ENCODE measurements around the gene APBB2. TPM values are rescaled to one million over a fixed set of nuclear protein-coding genes. Genes with fewer than 3 reads are reported as not detected.
"Not testable (repeated sequence)": the region's sequence is repeated elsewhere in the genome, so short reads cannot be mapped to it uniquely, and the experiment has no call there.

APBB2 gene
- total RNA-seq, 1 experiment from 2014 or later = 3.7 TPM

DNA sequence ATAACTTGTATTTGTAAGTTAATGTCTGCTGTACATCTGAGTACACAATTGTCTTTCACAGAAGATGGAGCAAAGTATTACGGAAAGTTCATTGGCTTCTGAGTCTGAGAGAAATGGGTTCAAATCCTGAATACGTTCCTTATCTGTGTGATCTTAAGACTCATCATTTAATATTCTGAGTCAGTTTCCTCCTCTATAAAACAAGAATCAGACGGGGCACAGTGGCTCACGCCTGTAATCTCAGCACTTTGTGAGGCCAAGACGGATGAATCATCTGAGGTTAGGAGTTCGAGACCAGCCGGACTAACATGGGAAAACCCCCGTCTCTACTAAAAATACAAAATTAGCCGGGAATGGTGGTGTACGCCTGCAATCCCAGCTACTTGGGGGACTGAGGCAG lies 57.8 kb downstream of the APBB2 start:
- no peaks in the 10 kb centered on the region for H3K36me3 ChIP-seq (ENCODE audit: insufficient read depth, low read length)
- no peaks in the 10 kb centered on the region for H3K9me2 ChIP-seq (replicated peaks; ENCODE audit: insufficient read depth, low read length)
- H3K9me3 ChIP-seq (ENCODE audit: low read length) = no peaks in the 10 kb centered on the region
- H2AFZ ChIP-seq (ENCODE audit: low read length) = no peak overlapping the region
- DNase-seq = no peak
- no peak overlapping the region for H3K27ac ChIP-seq (ENCODE audit: low read length)
- no peak overlapping the region for H3K9ac ChIP-seq (ENCODE audit: low read length)
- no peak overlapping the region for H3K4me2 ChIP-seq (ENCODE audit: low read depth, low read length, poor library complexity, severe bottlenecking)
- H3K79me2 ChIP-seq (ENCODE audit: low read length) = no peaks in the 10 kb centered on the region
- no peaks in the 10 kb centered on the region for H3K4me1 ChIP-seq (ENCODE audit: low read length)
- H3K4me3 ChIP-seq (ENCODE audit: low read length) = no peak overlapping the region
- no peaks in the 10 kb centered on the region for H3K27me3 ChIP-seq (ENCODE audit: low read length)
- H4K20me1 ChIP-seq (ENCODE audit: insufficient read depth, low read depth, low read length) = no peaks in the 10 kb centered on the region

DNA sequence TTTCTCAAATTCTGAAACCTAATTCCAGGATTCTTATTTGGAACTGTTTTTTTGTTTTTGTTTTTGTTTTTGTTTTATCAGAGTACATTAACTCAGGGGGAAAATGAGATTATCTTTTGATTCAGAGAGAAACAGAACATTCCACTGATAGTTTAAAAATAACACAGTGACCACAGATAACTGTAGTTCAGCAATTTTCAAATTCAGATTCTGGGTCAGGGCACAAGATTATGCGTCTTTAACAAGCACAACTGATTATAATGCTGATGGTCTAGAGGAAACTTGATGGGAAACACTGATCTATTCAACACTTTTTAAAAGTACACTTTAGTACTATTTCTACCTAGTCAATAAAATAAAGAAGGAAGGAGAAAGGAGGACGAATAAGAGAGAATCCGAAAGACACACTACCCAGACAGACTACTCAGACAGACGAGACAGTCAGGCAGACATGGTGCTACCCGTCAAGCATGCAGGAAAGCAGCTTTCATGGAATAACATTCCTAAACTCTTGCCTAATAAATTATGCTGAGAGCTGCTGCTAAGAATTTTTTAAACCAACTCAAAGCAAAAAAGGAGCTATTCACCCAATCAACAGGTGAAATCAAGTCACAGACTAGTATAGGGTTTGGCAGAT lies 59.0 kb downstream of the APBB2 start:
- Histone ChIP-seq H3K4me1 (ENCODE audit: low read length) (no peaks in the 10 kb centered on the region), H3K9ac (ENCODE audit: low read length) (no peak overlapping the region), H4K20me1 (ENCODE audit: insufficient read depth, low read depth, low read length) (no peaks in the 10 kb centered on the region), H3K27ac (ENCODE audit: low read length) (no peak overlapping the region), H2AFZ (ENCODE audit: low read length) (no peak overlapping the region), H3K4me2 (ENCODE audit: low read depth, low read length, poor library complexity, severe bottlenecking) (no peak overlapping the region), H3K9me3 (ENCODE audit: low read length) (no peaks in the 10 kb centered on the region), H3K27me3 (ENCODE audit: low read length) (no peaks in the 10 kb centered on the region), H3K9me2 (replicated peaks; ENCODE audit: insufficient read depth, low read length) (no peaks in the 10 kb centered on the region), H3K79me2 (ENCODE audit: low read length) (no peaks in the 10 kb centered on the region), H3K36me3 (ENCODE audit: insufficient read depth, low read length) (no peaks in the 10 kb centered on the region), H3K4me3 (ENCODE audit: low read length) (no peak overlapping the region)
- DNase-seq = no peak

DNA sequence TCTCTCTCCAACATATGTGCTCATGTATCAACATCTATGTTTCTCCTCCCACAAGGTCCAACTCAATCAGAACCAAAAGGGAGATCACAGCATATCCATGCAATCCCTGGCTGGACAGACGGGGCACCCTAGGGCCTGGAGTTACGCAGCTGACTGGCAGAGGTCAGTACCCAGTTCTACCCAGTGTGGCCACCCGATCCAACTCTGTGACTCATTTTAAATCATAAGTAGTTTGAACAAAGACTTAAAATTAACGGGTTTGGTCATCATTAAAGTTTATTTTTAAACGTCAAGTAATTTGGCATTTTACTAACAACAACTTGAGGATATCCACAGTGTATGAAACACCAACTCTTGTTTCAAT lies 59.5 kb downstream of the APBB2 start:
- Histone ChIP-seq H3K9me2 (replicated peaks; ENCODE audit: insufficient read depth, low read length) (no peaks in the 10 kb centered on the region), H3K4me3 (ENCODE audit: low read length) (no peak overlapping the region), H4K20me1 (ENCODE audit: insufficient read depth, low read depth, low read length) (no peaks in the 10 kb centered on the region), H3K4me2 (ENCODE audit: low read depth, low read length, poor library complexity, severe bottlenecking) (no peak overlapping the region), H3K9me3 (ENCODE audit: low read length) (no peaks in the 10 kb centered on the region), H3K9ac (ENCODE audit: low read length) (no peak overlapping the region), H3K36me3 (ENCODE audit: insufficient read depth, low read length) (no peaks in the 10 kb centered on the region), H3K79me2 (ENCODE audit: low read length) (no peaks in the 10 kb centered on the region), H3K27me3 (ENCODE audit: low read length) (no peaks in the 10 kb centered on the region), H3K27ac (ENCODE audit: low read length) (no peak overlapping the region), H3K4me1 (ENCODE audit: low read length) (no peaks in the 10 kb centered on the region), H2AFZ (ENCODE audit: low read length) (no peak overlapping the region)
- no peak for DNase-seq

DNA sequence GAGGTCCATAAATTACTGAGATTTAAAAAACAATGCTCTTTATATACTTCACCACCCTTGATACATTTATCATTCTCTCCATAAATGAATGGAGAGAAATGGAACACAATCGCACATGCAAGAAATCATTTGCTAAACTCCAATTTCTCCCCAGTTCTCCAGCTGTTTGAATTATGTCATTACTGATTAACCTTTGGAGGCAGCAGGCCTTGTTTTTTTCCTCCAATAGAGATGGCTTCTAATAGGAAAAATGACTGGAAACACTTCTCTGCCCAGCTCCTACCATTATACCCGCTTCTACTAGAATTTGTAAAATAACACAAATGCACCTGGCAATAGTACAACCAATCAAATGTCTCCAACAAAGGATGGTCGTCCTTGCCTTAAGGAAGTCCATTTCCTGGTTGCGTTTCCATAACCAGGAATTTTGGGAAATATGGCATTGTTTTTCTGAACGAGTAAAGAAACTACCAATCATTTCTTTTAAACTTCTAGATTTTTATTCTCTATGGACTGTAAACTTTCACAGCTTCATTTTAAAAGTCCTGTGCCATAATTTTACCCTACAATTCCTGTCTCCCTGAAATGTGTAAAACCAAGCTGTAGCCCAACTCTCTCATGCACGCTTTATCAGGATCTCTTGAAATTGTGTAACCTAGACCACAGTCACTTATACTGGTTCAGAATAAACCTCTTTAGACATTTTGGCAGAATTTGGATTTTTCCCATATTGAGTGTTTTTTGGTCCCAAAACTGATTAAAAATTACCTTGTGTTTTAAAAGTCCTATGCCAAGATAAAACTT lies 60.1 kb downstream of the APBB2 start:
- no peaks in the 10 kb centered on the region for H4K20me1 ChIP-seq (ENCODE audit: insufficient read depth, low read depth, low read length)
- H3K9me2 ChIP-seq (replicated peaks; ENCODE audit: insufficient read depth, low read length) = no peaks in the 10 kb centered on the region
- no peaks in the 10 kb centered on the region for H3K4me1 ChIP-seq (ENCODE audit: low read length)
- no peaks in the 10 kb centered on the region for H3K9me3 ChIP-seq (ENCODE audit: low read length)
- no peak overlapping the region for H2AFZ ChIP-seq (ENCODE audit: low read length)
- no peak overlapping the region for H3K27ac ChIP-seq (ENCODE audit: low read length)
- no peaks in the 10 kb centered on the region for H3K27me3 ChIP-seq (ENCODE audit: low read length)
- no peaks in the 10 kb centered on the region for H3K36me3 ChIP-seq (ENCODE audit: insufficient read depth, low read length)
- no peak overlapping the region for H3K4me3 ChIP-seq (ENCODE audit: low read length)
- no peaks in the 10 kb centered on the region for H3K79me2 ChIP-seq (ENCODE audit: low read length)
- H3K4me2 ChIP-seq (ENCODE audit: low read depth, low read length, poor library complexity, severe bottlenecking) = no peak overlapping the region
- no peak overlapping the region for H3K9ac ChIP-seq (ENCODE audit: low read length)
- DNase-seq = no peak

DNA sequence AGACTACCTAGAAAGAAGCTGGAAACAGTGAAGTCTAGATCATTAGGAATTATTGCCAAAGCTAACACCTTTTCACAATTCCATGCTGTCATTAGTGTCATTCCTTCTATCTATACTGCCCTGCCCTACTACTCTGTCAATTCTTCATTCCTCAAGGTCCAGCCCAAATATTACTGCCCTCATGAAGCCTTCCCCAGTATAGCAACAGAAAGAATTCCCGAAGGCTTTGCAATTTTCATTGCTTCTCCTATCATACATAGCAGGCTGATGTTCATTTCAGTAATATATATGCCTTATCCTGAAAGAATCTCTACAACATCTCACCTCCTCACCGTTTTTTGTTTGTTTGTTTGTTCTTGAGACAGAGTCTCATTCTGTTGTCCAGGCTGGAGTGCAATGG lies 63.9 kb downstream of the APBB2 start:
- H2AFZ ChIP-seq (ENCODE audit: low read length) = no peak overlapping the region
- no peak overlapping the region for H3K9ac ChIP-seq (ENCODE audit: low read length)
- H3K79me2 ChIP-seq (ENCODE audit: low read length) = no peaks in the 10 kb centered on the region
- H3K27ac ChIP-seq (ENCODE audit: low read length) = no peak overlapping the region
- no peak overlapping the region for H3K4me3 ChIP-seq (ENCODE audit: low read length)
- H3K36me3 ChIP-seq (ENCODE audit: insufficient read depth, low read length) = no peaks in the 10 kb centered on the region
- H4K20me1 ChIP-seq (ENCODE audit: insufficient read depth, low read depth, low read length) = no peaks in the 10 kb centered on the region
- H3K4me1 ChIP-seq (ENCODE audit: low read length) = no peaks in the 10 kb centered on the region
- no peaks in the 10 kb centered on the region for H3K9me3 ChIP-seq (ENCODE audit: low read length)
- H3K27me3 ChIP-seq (ENCODE audit: low read length) = no peaks in the 10 kb centered on the region
- no peak overlapping the region for H3K4me2 ChIP-seq (ENCODE audit: low read depth, low read length, poor library complexity, severe bottlenecking)
- no peak for DNase-seq
- H3K9me2 ChIP-seq (replicated peaks; ENCODE audit: insufficient read depth, low read length) = no peaks in the 10 kb centered on the region

DNA sequence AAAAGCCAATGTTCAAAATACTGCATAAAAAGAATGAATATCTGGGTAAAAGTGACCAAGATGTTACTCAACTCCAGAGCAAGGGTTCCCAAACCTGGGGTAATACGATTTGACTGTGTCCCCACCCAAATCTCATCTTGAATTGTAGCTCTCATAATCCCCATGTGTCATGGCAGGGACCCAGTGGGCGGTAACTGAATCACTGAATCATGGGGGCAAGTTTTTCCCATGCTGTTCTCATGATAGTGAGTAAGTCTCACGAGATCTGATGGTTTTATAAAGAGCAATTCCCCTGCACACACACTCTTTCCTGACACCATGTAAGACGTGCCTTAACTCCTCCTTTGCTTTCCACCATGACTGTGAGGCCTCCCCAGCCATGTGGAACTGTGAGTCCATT lies 64.8 kb downstream of the APBB2 start:
- not testable (repeated sequence) for H3K27ac ChIP-seq (ENCODE audit: low read length); DNase-seq; H4K20me1 ChIP-seq (ENCODE audit: insufficient read depth, low read depth, low read length); H3K4me1 ChIP-seq (ENCODE audit: low read length); H3K79me2 ChIP-seq (ENCODE audit: low read length); H3K9me2 ChIP-seq (replicated peaks; ENCODE audit: insufficient read depth, low read length); H3K9ac ChIP-seq (ENCODE audit: low read length); H3K27me3 ChIP-seq (ENCODE audit: low read length); H3K4me3 ChIP-seq (ENCODE audit: low read length); H3K36me3 ChIP-seq (ENCODE audit: insufficient read depth, low read length); H3K9me3 ChIP-seq (ENCODE audit: low read length); H3K4me2 ChIP-seq (ENCODE audit: low read depth, low read length, poor library complexity, severe bottlenecking); H2AFZ ChIP-seq (ENCODE audit: low read length)

DNA sequence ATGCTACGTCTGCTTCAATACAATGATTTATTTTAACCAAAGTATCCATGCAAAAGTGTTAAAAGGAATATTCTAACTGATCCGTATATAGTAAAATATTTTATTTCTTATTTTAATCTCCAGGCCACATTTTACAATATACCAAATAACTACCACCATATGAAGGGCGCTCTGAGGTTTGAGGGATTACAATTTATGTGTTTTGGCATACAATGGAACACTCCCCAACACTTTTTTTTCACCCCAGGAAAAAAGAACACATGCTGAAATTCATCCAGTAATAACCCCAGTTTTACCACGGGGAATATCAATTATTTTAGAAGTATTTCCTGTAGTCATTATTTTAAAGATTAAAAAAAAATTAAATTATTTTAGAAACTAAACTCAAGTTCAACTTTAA lies 65.4 kb downstream of the APBB2 start:
- Histone ChIP-seq H3K4me1 (ENCODE audit: low read length) (no peaks in the 10 kb centered on the region), H3K4me3 (ENCODE audit: low read length) (no peak overlapping the region), H4K20me1 (ENCODE audit: insufficient read depth, low read depth, low read length) (no peaks in the 10 kb centered on the region), H3K36me3 (ENCODE audit: insufficient read depth, low read length) (no peaks in the 10 kb centered on the region), H3K27me3 (ENCODE audit: low read length) (no peaks in the 10 kb centered on the region), H3K4me2 (ENCODE audit: low read depth, low read length, poor library complexity, severe bottlenecking) (no peak overlapping the region), H3K9ac (ENCODE audit: low read length) (no peak overlapping the region), H3K9me3 (ENCODE audit: low read length) (no peaks in the 10 kb centered on the region), H3K27ac (ENCODE audit: low read length) (no peak overlapping the region), H3K9me2 (replicated peaks; ENCODE audit: insufficient read depth, low read length) (no peaks in the 10 kb centered on the region), H2AFZ (ENCODE audit: low read length) (no peak overlapping the region), H3K79me2 (ENCODE audit: low read length) (no peaks in the 10 kb centered on the region)
- no peak for DNase-seq

DNA sequence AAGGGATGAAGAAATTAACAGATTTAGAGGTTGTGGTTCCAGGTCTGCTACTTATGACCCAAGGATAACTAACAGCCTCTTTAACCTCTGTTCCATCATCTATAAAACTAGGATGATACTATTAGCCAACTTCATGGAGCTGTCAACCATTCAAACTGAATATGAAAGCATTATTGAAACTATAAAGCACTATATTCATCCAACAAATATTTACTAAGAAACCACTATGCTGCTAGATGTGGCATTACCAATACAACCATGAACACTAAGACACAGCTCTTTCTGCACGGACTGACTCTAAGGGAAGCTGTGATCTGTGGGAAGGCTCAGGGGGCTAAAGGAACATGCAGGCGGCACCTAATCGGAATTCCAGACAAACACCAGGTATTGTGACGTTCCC lies 66.0 kb downstream of the APBB2 start:
- Histone ChIP-seq H3K9me2 (replicated peaks; ENCODE audit: insufficient read depth, low read length) (no peaks in the 10 kb centered on the region), H3K4me3 (ENCODE audit: low read length) (no peak overlapping the region), H3K27ac (ENCODE audit: low read length) (no peak overlapping the region), H3K36me3 (ENCODE audit: insufficient read depth, low read length) (no peaks in the 10 kb centered on the region), H2AFZ (ENCODE audit: low read length) (no peak overlapping the region), H4K20me1 (ENCODE audit: insufficient read depth, low read depth, low read length) (no peaks in the 10 kb centered on the region), H3K4me1 (ENCODE audit: low read length) (no peaks in the 10 kb centered on the region), H3K9me3 (ENCODE audit: low read length) (no peaks in the 10 kb centered on the region), H3K9ac (ENCODE audit: low read length) (no peak overlapping the region), H3K4me2 (ENCODE audit: low read depth, low read length, poor library complexity, severe bottlenecking) (no peak overlapping the region), H3K27me3 (ENCODE audit: low read length) (no peaks in the 10 kb centered on the region), H3K79me2 (ENCODE audit: low read length) (no peaks in the 10 kb centered on the region)
- no peak for DNase-seq

All from Karpas-422 (cell line).